Measurements from ENCODE around the gene SMIM44. TPM values are rescaled to one million over a fixed set of nuclear protein-coding genes. Genes with fewer than 3 reads are reported as not detected.
A peak's percentile ranks its signal among the peaks of the same experiment; 100 is the strongest.

SMIM44 gene
- total RNA-seq, 4 donors from 2014 or later = not detected

DNA sequence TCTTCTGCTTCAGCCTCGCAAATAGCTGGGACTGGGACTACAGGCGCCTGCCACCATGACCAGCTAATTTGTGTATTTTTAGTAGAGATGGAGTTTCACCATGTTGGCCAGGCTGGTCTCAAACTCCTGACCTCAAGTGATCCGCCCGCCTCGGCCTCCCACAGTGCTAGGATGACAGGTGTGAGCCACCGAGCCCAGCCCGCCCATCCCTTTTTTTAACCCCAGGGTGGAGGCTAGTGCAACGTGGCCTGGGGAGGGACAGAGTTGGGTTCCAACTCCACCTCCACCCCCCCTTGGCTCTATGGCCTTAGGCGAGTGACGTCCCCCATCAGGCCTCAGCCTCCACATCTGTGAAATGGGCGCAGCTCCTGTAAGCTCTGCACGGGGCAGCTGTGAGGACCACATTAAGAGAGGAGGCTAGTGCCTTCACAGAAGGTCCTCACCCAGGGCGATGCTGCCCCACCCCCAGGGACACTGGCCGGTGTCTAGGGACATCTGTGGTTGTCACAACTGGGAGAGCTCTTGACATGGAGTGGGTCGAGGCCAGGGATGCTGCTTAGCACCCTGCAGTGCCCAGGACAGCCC, 40.7 kb downstream of the SMIM44 start:
- peaks cover 69% of the 10 kb centered on the region for H3K36me3 ChIP-seq
- WGBS = 95% methylated on average over 15 of the region's 15 CpGs
- H3K4me3 ChIP-seq = no peak overlapping the region
- H3K27me3 ChIP-seq = no peaks in the 10 kb centered on the region
- no peak for DNase-seq (ENCODE audit: low spot score in 2 of 2)
- peaks cover 27% of the 10 kb centered on the region for H3K4me1 ChIP-seq
- H3K9me3 ChIP-seq = no peaks in the 10 kb centered on the region
- TF ChIP-seq, protein P1, sequence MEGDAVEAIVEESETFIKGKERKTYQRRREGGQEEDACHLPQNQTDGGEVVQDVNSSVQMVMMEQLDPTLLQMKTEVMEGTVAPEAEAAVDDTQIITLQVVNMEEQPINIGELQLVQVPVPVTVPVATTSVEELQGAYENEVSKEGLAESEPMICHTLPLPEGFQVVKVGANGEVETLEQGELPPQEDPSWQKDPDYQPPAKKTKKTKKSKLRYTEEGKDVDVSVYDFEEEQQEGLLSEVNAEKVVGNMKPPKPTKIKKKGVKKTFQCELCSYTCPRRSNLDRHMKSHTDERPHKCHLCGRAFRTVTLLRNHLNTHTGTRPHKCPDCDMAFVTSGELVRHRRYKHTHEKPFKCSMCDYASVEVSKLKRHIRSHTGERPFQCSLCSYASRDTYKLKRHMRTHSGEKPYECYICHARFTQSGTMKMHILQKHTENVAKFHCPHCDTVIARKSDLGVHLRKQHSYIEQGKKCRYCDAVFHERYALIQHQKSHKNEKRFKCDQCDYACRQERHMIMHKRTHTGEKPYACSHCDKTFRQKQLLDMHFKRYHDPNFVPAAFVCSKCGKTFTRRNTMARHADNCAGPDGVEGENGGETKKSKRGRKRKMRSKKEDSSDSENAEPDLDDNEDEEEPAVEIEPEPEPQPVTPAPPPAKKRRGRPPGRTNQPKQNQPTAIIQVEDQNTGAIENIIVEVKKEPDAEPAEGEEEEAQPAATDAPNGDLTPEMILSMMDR (IDR thresholded peaks at IDR 0.05) = no peak
- TF ChIP-seq POLR2AphosphoS5 (IDR thresholded peaks at IDR 0.05) (no peak), EP300 (IDR thresholded peaks at IDR 0.05) (no peak), POLR2A (IDR thresholded peaks at IDR 0.05) (no peak)
- no peak overlapping the region for H3K27ac ChIP-seq

DNA sequence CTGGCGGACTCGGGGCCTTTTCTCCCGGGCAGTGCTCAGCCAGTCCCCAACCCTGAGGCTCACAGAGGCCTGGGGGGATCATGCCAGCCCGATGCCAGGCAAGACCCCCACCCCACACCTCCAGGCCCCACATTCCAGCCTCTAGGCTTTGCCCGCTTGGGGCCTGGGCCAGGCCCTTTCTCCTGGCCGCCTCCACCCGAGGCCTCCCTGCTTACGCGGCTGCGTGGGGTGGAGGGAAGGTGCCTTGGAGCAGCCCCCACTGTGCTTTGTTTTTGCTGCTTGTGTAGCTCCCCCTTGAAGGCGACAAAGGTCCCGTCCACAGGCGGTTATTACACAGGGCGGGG, 41.3 kb downstream of the SMIM44 start:
- Histone ChIP-seq H3K36me3 (peaks cover 73% of the 10 kb centered on the region), H3K9me3 (no peaks in the 10 kb centered on the region), H3K4me1 (peaks cover 27% of the 10 kb centered on the region), H3K4me3 (no peak overlapping the region), H3K27me3 (no peaks in the 10 kb centered on the region), H3K27ac (peak overlapping the region; percentile 24)
- WGBS = 66% methylated on average over 14 of the region's 14 CpGs
- DNase-seq (ENCODE audit: low spot score in 2 of 2) = no peak
- TF ChIP-seq EP300 (IDR thresholded peaks at IDR 0.05) = no peak

- peaks cover 27% of the 10 kb centered on the region for H3K4me1 ChIP-seq
- peaks cover 76% of the 10 kb centered on the region for H3K36me3 ChIP-seq
Observed at GRCh38 chr19:3441089-3441985, 41.9 kb downstream of the SMIM44 start.

DNA sequence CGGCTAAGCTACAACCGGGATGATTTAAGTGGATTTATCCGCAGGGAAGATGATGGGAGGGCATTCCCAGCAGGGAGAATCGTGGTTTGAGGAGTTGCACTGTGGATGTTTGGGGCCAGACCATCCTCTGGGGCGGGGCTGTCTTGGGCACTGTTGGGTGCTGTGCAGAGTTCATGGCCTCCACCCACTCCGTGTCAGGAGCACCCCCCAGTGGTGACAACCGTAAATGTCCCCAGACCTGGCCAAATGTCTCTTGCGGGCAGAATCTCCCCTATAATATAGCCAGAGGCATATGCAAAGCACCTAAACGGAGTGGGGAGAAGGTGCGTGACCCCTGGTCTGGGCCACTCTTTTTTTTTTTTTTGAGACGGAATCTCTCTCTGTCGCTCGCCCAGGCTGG, 43.2 kb downstream of the SMIM44 start:
- no peak for TF ChIP-seq EP300 (IDR thresholded peaks at IDR 0.05)
- TF ChIP-seq, protein P1 (IDR thresholded peaks at IDR 0.05) = peak; percentile 7 to 26
- no peak for DNase-seq (ENCODE audit: low spot score in 2 of 2)
- H3K27ac ChIP-seq = no peak overlapping the region
- no peaks in the 10 kb centered on the region for H3K27me3 ChIP-seq
- H3K9me3 ChIP-seq = no peaks in the 10 kb centered on the region
- H3K36me3 ChIP-seq = peaks cover 65% of the 10 kb centered on the region
- H3K4me1 ChIP-seq = peaks cover 34% of the 10 kb centered on the region
- H3K4me3 ChIP-seq = no peak overlapping the region
- 68% methylated on average over 13 of the region's 13 CpGs for WGBS

More at GRCh38 chr19:3441089-3441985, 41.9 kb downstream of the SMIM44 start:
- 81% methylated on average over 18 of the region's 25 CpGs for WGBS
- Histone ChIP-seq H3K27ac (peak overlapping the region; percentile 24), H3K9me3 (no peaks in the 10 kb centered on the region), H3K27me3 (no peaks in the 10 kb centered on the region), H3K4me3 (no peak overlapping the region)
- DNase-seq (ENCODE audit: low spot score in 2 of 2) = no peak
- TF ChIP-seq POLR2AphosphoS5 (IDR thresholded peaks at IDR 0.05) = no peak

DNA sequence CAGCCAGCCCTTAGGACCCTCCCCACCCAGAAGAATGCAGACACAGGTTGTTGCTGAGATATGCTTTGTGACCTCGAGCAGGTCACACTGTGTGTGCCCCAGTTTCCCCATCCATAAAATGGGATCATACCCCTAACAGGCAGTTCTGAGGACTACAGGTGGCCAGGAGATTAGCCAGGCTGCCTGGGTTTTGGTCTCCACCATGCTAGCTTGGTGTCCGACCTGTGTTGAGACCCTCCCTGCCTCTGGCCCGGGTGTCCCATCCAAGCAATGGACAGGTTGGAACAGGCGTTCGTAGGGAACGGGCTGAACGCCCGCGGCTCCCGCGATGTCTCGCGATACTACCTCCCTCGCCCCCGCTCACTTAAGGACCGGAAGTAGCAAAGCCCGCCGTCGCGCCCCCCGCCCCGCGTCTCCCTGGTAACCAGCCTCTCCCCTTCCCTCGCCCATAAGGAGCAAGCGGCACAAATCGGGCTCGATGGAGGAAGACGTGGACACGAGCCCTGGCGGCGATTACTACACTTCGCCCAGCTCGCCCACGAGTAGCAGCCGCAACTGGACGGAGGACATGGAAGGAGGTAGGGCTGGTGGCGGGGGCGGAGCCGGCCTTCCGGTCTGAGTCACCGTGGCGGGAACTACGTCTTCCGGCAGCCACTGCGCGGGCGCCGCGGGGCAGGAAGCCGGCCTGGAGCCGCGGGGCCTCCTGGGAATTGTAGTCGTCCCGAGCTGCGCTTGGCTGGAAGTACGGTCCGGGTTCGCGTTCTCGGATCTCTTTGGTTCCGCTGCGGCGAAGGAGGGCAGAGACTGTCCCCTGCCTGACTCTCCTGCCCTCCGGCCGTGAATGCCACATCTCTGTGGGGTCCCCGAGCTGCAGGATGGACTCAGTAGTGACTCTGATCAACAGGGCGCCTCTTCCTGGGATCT, 48.3 kb downstream of the SMIM44 start:
- Histone ChIP-seq H3K4me1 (peaks cover 39% of the 10 kb centered on the region), H3K36me3 (peaks cover 43% of the 10 kb centered on the region), H3K27me3 (no peaks in the 10 kb centered on the region), H3K9me3 (no peaks in the 10 kb centered on the region), H3K27ac (peak overlapping the region; percentile 92), H3K4me3 (peak overlapping the region; percentile 54)
- DNase-seq (ENCODE audit: low spot score in 2 of 2) = peak; percentile 96 to 98
- 21% methylated on average over 6 of the region's 67 CpGs for WGBS
- TF ChIP-seq POLR2A (IDR thresholded peaks at IDR 0.05) (peak in 1 of 2 donors; percentile 24), EP300 (IDR thresholded peaks at IDR 0.05) (no peak), POLR2AphosphoS5 (IDR thresholded peaks at IDR 0.05) (peak; percentile 35 to 83 (median 82))

DNA sequence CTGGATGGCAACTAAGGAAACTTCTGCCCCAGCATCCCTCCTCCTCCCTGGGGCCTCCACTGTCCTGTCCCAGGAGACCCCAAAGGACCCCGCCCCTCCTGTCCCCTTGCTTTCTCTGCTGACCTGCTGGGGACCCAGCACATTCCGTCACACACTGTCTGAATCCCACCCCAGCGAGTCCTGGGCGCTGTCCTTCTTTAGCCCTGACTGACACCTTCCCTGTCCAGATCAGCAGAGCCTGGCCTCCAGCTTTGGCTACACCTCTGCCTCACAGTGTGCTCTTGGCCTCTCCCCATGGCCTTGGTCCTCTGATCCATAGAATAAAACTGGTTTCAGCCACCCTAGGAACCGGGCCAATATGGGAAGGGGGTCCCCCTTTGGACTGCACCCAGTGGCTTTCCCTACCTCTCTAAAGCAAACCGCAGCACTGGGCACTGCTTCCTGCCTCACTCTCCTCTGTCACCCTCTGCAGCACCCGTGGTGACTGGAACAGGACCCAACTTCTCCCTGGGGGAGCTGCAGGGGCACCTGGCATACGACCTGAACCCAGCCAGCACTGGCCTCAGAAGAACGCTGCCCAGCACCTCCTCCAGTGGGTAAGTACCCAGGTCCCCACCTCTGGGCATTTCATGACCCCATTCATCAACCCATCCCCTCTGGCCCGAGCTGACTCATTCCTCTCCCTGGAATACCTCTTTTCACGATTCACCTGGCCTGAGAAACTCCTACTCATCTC, 49.3 kb downstream of the SMIM44 start:
- DNase-seq (ENCODE audit: low spot score in 2 of 2) = no peak
- peaks cover 48% of the 10 kb centered on the region for H3K4me1 ChIP-seq
- H3K4me3 ChIP-seq = peak overlapping the region; percentile 54
- WGBS = 90% methylated on average over 10 of the region's 11 CpGs
- H3K9me3 ChIP-seq = no peaks in the 10 kb centered on the region
- no peak for TF ChIP-seq POLR2A (IDR thresholded peaks at IDR 0.05)
- TF ChIP-seq, protein P1 (IDR thresholded peaks at IDR 0.05) = no peak
- no peak for TF ChIP-seq POLR2AphosphoS5 (IDR thresholded peaks at IDR 0.05)
- no peak for TF ChIP-seq EP300 (IDR thresholded peaks at IDR 0.05)
- H3K27me3 ChIP-seq = no peaks in the 10 kb centered on the region
- peak overlapping the region; percentile 92 for H3K27ac ChIP-seq
- peaks cover 43% of the 10 kb centered on the region for H3K36me3 ChIP-seq
